HG03520 (cell line): Measurements from ENCODE around the gene KRTAP5-3.

Source experiments
- ATAC-seq: cut with Tn5 transposase; IDR thresholded peaks from one replicate; pipeline ENCODE4 v1.9.1; 2021; ENCODE audit warnings: mild to moderate bottlenecking, moderate library complexity; ENCODE audit not compliant: unreplicated experiment

KRTAP5-3 gene

GRCh38 chr11:1643146-1643690 is 35.0 kb upstream of the KRTAP5-3 start:
- no peak for ATAC-seq

- ATAC-seq, result no peak
These were observed 34.3 kb upstream of the KRTAP5-3 start for GRCh38 chr11:1642288-1643145.

- ATAC-seq, result no peak
These were observed 32.8 kb upstream of the KRTAP5-3 start for GRCh38 chr11:1641096-1641495.

GRCh38 chr11:1640076-1640946 is 32.0 kb upstream of the KRTAP5-3 start:
- no peak for ATAC-seq

GRCh38 chr11:1639666-1640065 is 31.4 kb upstream of the KRTAP5-3 start:
- no peak for ATAC-seq

- no peak for ATAC-seq
These were observed 30.9 kb upstream of the KRTAP5-3 start for GRCh38 chr11:1639102-1639620.

- ATAC-seq, result no peak
These were observed 30.1 kb upstream of the KRTAP5-3 start for GRCh38 chr11:1638344-1638743.

- ATAC-seq, result no peak
These were observed 29.4 kb upstream of the KRTAP5-3 start for GRCh38 chr11:1637628-1638027.

- ATAC-seq, result no peak
These were observed 28.2 kb upstream of the KRTAP5-3 start for GRCh38 chr11:1636291-1636950.

- ATAC-seq, result no peak
These were observed 25.6 kb upstream of the KRTAP5-3 start for GRCh38 chr11:1633864-1634263.

GRCh38 chr11:1632053-1632714 is 23.9 kb upstream of the KRTAP5-3 start:
- ATAC-seq, result no peak

GRCh38 chr11:1631066-1631568 is 22.9 kb upstream of the KRTAP5-3 start:
- no peak for ATAC-seq

GRCh38 chr11:1630271-1630670 is 22.0 kb upstream of the KRTAP5-3 start:
- ATAC-seq, result no peak

GRCh38 chr11:1629326-1630185 is 21.3 kb upstream of the KRTAP5-3 start, which contains the start of gene KRTAP5-5:
Gene KRTAP5-5, plus strand, starts transcription at chr11:1629775. Its CDS starts 66 bp downstream, at chr11:1629841.
- no peak for ATAC-seq

GRCh38 chr11:1628506-1629325 is 20.5 kb upstream of the KRTAP5-3 start:
- no peak for ATAC-seq

GRCh38 chr11:1625541-1625940 is 17.3 kb upstream of the KRTAP5-3 start:
- no peak for ATAC-seq

GRCh38 chr11:1624621-1625020 is 16.4 kb upstream of the KRTAP5-3 start:
- no peak for ATAC-seq

- no peak for ATAC-seq
These were observed 15.5 kb upstream of the KRTAP5-3 start for GRCh38 chr11:1623716-1624115.
